Right atrium auricular region (tissue), 2 donors: ENCODE measurements around the gene ZFYVE28. TPM values are rescaled to one million over a fixed set of nuclear protein-coding genes. Genes with fewer than 3 reads are reported as not detected.

Source experiments
- DNase-seq: peaks from one replicate; pipeline ENCODE4 v3.0.0-alpha.2; 2019; ENCODE audit warnings: low spot score
- H3K27ac ChIP-seq, 2 donors: fragments of 200-600 bp; sonication (generic); 1 replicate in 1 of 2; 2 replicates in 1 of 2; pipeline ENCODE4 v1.5.1; 2016 to 2019
- H3K27me3 ChIP-seq, 2 donors: fragments of 200-600 bp; sonication (generic); one replicate each; pipeline versions ENCODE4 v1.5.1 to v1.6.0; 2017 to 2019
- H3K36me3 ChIP-seq: fragments of 200-600 bp; sonication (generic); one replicate; pipeline ENCODE4 v1.5.1; 2016
- H3K4me1 ChIP-seq, 2 donors: fragments of 200-600 bp; sonication (generic); one replicate each; pipeline versions ENCODE4 v1.5.1 to v1.6.0; 2017 to 2019
- H3K4me3 ChIP-seq, 2 donors: fragments of 200-600 bp; sonication (generic); 1 replicate in 1 of 2; 2 replicates in 1 of 2; pipeline ENCODE4 v1.5.1; 2017 to 2019; ENCODE audit warnings: mild to moderate bottlenecking in 1 of 2, moderate library complexity in 1 of 2
- H3K9me3 ChIP-seq, 2 donors: fragments of 200-600 bp; sonication (generic); one replicate each; pipeline ENCODE4 v1.5.1; 2019
- CTCF ChIP-seq, 2 donors: fragments of 200-600 bp; sonication (generic); IDR thresholded peaks; one replicate each; pipeline ENCODE4 v1.5.1; 2019; ENCODE audit warnings: antibody characterized with exemption in 2 of 2
- total RNA-seq, 2 donors: library from RNA; depleted of rRNA; stranded (reverse); fragments of >200 nt; gene quantifications; one replicate each; pipeline ENCODE4 v1.1.0, GENCODE V29; 2016

Gene ZFYVE28
- total RNA-seq, 2 donors from 2014 or later, result 3.4 to 6.0 TPM

- H3K9me3 ChIP-seq, result no peaks in the 10 kb centered on the region
- no peak overlapping the region for H3K4me3 ChIP-seq
- H3K4me1 ChIP-seq, result no peaks in the 10 kb centered on the region
- H3K27ac ChIP-seq, result no peak overlapping the region
- H3K27me3 ChIP-seq, result no peaks in the 10 kb centered on the region
- H3K36me3 ChIP-seq, result no peaks in the 10 kb centered on the region
- DNase-seq, result peak; percentile 42
- TF ChIP-seq CTCF (IDR thresholded peaks at IDR 0.05), result no peak
Observed at GRCh38 chr4:2341261-2341841, 77.1 kb downstream of the ZFYVE28 start.

DNA sequence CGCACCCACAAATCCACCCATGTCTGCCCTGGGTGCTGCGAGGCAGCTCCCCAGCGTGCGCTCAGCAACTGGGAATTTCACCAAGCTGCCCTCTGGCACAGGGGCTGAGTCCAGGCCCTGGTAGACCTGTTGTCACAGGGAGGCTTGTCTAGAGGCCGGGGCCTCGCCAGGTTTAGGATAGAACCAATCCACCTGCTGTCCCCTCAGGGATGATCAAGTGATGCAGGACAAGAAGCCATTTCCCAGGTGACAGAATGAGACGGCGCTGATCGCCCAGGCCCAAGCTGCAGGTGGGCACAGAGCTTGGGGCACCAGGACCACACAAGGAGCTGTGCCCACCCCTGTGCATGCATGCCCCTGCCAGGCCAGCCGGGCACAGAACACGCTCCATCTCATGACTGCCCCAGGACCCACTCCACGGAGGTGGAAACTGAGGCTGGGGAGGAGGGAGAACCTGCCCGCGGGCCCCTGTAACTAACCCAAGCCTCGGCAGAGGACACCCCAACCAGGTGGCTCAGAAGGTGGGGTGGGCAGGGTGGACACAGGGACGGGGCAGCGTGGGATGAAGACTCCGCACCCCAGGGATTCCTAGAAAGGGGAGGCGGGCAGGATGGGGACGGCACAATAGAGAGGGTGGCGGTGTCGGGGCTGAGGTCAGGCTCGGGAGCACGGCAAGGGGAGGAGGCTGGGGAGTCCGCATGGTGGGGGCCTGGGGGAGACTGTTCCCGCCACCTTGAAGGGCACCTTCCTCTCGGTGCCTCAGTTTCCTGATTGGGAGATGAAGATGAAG is 78.0 kb downstream of the ZFYVE28 start:
- no peaks in the 10 kb centered on the region for H3K36me3 ChIP-seq
- TF ChIP-seq CTCF (IDR thresholded peaks at IDR 0.05), result no peak
- no peaks in the 10 kb centered on the region for H3K4me1 ChIP-seq
- peak; percentile 30 for DNase-seq
- H3K27me3 ChIP-seq, result no peaks in the 10 kb centered on the region
- no peak overlapping the region for H3K27ac ChIP-seq
- H3K9me3 ChIP-seq, result no peaks in the 10 kb centered on the region
- H3K4me3 ChIP-seq, result no peak overlapping the region

- DNase-seq, result peak; percentile 32
- H3K36me3 ChIP-seq, result no peaks in the 10 kb centered on the region
- H3K9me3 ChIP-seq, result no peaks in the 10 kb centered on the region
- H3K4me1 ChIP-seq, result no peaks in the 10 kb centered on the region
- no peak for TF ChIP-seq CTCF (IDR thresholded peaks at IDR 0.05)
- H3K4me3 ChIP-seq, result no peak overlapping the region
- H3K27ac ChIP-seq, result no peak overlapping the region
- no peaks in the 10 kb centered on the region for H3K27me3 ChIP-seq
Observed at GRCh38 chr4:2339458-2340271, 78.8 kb downstream of the ZFYVE28 start.

DNA sequence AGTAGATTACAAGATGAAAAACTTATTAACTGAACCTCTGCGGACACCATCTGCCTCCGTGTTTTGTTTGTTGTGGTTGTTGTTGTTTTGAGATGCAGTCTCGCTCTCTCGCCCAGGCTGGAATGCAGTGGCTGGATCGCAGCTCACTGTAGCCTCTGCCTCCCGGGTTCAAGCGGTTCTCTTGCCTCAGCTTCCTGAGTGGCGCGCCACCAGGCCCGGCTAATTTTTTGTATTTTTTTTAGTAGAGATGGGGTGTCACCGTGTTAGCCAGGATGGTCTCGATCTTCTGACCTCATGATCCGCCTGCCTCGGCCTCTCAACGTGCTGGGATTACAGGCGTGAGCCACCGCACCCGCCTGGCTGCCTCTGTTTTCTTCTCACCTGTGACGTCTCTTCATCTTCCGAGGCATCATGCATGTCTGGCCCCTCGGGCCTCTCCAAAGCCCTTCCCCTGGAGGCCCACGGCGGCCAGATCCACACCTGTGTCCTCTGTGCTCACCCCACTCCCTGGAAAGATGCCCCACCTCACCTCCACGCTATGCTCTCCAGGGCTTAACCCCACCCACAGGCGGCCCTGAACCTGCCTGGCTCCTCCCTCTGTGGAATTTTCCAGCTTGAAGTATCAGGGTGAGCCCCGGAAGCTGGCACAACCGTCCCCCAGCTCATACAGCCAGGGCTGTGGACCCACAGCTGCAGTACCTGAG is 79.5 kb downstream of the ZFYVE28 start:
- H3K4me1 ChIP-seq, result no peaks in the 10 kb centered on the region
- no peaks in the 10 kb centered on the region for H3K9me3 ChIP-seq
- TF ChIP-seq CTCF (IDR thresholded peaks at IDR 0.05), result no peak
- H3K36me3 ChIP-seq, result no peaks in the 10 kb centered on the region
- no peak overlapping the region for H3K4me3 ChIP-seq
- peak; percentile 36 for DNase-seq
- no peak overlapping the region for H3K27ac ChIP-seq
- no peaks in the 10 kb centered on the region for H3K27me3 ChIP-seq

DNA sequence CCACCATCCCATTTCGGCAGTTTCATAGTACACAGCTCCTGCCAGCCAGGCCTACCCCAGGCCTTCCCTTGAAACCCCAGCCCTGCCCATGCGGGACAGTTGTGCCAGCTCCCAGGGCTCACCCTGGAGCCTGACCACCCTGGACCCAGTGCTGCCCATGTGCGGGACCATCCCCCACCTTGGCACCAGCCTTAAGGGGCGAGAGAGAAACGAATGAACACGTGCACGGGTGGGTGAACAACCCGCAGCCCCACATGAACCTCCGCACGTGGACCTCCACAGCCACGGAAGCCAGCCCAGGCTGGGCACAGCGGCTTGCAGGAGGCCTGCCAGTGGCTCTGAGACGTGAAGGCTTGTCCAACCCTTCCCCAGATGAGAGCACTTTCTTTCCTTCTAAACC is 80.5 kb downstream of the ZFYVE28 start:
- DNase-seq, result peak; percentile 38
- H3K36me3 ChIP-seq, result no peaks in the 10 kb centered on the region

More for the DNA sequence above, 80.5 kb downstream of the ZFYVE28 start:
- no peaks in the 10 kb centered on the region for H3K4me1 ChIP-seq
- H3K4me3 ChIP-seq, result no peak overlapping the region
- no peak overlapping the region for H3K27ac ChIP-seq
- H3K27me3 ChIP-seq, result no peaks in the 10 kb centered on the region
- TF ChIP-seq CTCF (IDR thresholded peaks at IDR 0.05), result no peak
- H3K9me3 ChIP-seq, result no peaks in the 10 kb centered on the region
